ENCODE measurements around the gene RAB40C.

RAB40C gene

GRCh38 chr16:586645-587590, 2.9 kb upstream of the RAB40C start:
- Histone ChIP-seq H3K27ac (replicated peaks) (no peak overlapping the region), H3K4me3 (replicated peaks; ENCODE audit: insufficient read depth, low read length) (no peak overlapping the region), H3K27me3 (ENCODE audit: insufficient read depth, poor library complexity, severe bottlenecking) (no peaks in the 10 kb centered on the region)

GRCh38 chr16:588639-588888, 1.3 kb upstream of the RAB40C start:
- Histone ChIP-seq H3K27me3 (ENCODE audit: insufficient read depth, poor library complexity, severe bottlenecking) (no peaks in the 10 kb centered on the region), H3K4me3 (replicated peaks; ENCODE audit: insufficient read depth, low read length) (peak overlapping the region; percentile 56), H3K27ac (replicated peaks) (peak overlapping the region; percentile 98)
- DNase-seq (ENCODE audit: low read depth in 1 of 2, low spot score in 1 of 2), result peak; percentile 51 to 77
- TF ChIP-seq GABPA (IDR thresholded peaks at IDR 0.05; ENCODE audit: low read depth) (no peak), REST (IDR thresholded peaks at IDR 0.05; ENCODE audit: insufficient replicate concordance, low read depth) (no peak), POLR2AphosphoS5 (IDR thresholded peaks at IDR 0.05; ENCODE audit: low read depth) (no peak)

More at GRCh38 chr16:586645-587590, 2.9 kb upstream of the RAB40C start:
- no peak for DNase-seq (ENCODE audit: low read depth in 1 of 2, low spot score in 1 of 2)
- TF ChIP-seq POLR2AphosphoS5 (IDR thresholded peaks at IDR 0.05; ENCODE audit: low read depth) (peak; percentile 35), REST (IDR thresholded peaks at IDR 0.05; ENCODE audit: insufficient replicate concordance, low read depth) (no peak), SPI1 (IDR thresholded peaks at IDR 0.05; ENCODE audit: borderline replicate concordance, low read depth) (no peak)

- peak; percentile 93 to 97 for DNase-seq (ENCODE audit: low read depth in 1 of 2, low spot score in 1 of 2)
- Histone ChIP-seq H3K4me3 (replicated peaks; ENCODE audit: insufficient read depth, low read length) (peak overlapping the region; percentile 56), H3K27me3 (ENCODE audit: insufficient read depth, poor library complexity, severe bottlenecking) (no peaks in the 10 kb centered on the region), H3K27ac (replicated peaks) (peak overlapping the region; percentile 98)
- TF ChIP-seq CTCF (IDR thresholded peaks at IDR 0.05; ENCODE audit: insufficient read depth, low read length), result no peak
- TF ChIP-seq POLR2AphosphoS5 (IDR thresholded peaks at IDR 0.05; ENCODE audit: low read depth), result peak; percentile 57
- TF ChIP-seq REST (IDR thresholded peaks at IDR 0.05; ENCODE audit: insufficient replicate concordance, low read depth), result no peak
- TF ChIP-seq SPI1 (IDR thresholded peaks at IDR 0.05; ENCODE audit: borderline replicate concordance, low read depth), result peak; percentile 86
- peak; percentile 95 for TF ChIP-seq GABPA (IDR thresholded peaks at IDR 0.05; ENCODE audit: low read depth)
These were observed 793 bp upstream of the RAB40C start for GRCh38 chr16:588889-589657.

Data from HL-60 (cell line).